ENCODE measurements around the gene MLLT3.

DNA sequence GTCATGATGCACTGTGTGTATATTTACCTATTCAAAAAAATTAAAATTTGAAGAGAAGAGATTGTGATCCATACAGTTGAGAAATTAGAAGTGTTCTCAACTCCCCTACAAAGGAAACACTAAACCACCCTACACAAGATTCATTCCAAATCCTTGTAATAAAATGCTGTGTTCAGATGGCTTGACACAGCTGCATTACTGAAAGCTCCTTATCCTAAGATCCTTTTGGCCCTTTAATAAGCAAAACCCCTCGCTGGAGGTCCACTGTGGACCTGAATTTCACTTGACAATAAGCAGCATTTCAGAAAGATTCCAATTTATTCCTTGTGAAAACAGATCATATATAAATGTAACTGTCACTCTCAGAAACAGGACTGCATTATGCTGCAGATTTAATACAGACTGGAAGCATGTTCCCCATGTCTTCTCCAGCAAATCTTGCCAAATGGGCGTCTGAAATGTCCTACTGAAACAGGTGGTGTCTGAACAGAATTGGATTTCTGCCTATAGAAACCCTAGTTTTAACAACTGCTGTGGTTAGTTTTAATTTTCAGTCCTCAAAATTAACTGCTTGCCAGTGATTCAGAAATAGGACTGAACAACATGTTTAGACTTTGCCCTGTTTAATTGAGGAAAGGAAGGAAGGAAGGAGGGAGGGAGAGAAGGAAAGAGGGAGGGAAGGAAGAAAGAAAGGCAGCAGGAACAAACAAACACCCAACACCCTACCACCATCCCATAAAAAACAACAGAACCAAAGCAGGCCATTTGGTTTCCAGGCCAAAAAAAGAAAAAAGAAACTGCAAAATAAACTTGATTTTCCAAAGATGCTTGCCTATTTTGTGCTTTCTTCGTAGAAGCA lies 179.6 kb downstream of the MLLT3 start:
- TF ChIP-seq SP1 (IDR thresholded peaks at IDR 0.05; ENCODE audit: low read depth, low read length) (no peak), EZH2 (IDR thresholded peaks at IDR 0.05; ENCODE audit: low read depth, low read length, severe bottlenecking) (no peak)

Data from H1 (cell line).